Nucleus accumbens (tissue), 56 donors: ENCODE results near the gene HEPHL1.
"Not testable (repeated sequence)": the region's sequence is repeated elsewhere in the genome, so short reads cannot be mapped to it uniquely, and the experiment has no call there.

ENCODE experiments used
- DNase-seq, 56 donors: peaks; one replicate each; lab custom pipeline; 2025; lab: John Stamatoyannopoulos, UW

HEPHL1 gene, protein sequence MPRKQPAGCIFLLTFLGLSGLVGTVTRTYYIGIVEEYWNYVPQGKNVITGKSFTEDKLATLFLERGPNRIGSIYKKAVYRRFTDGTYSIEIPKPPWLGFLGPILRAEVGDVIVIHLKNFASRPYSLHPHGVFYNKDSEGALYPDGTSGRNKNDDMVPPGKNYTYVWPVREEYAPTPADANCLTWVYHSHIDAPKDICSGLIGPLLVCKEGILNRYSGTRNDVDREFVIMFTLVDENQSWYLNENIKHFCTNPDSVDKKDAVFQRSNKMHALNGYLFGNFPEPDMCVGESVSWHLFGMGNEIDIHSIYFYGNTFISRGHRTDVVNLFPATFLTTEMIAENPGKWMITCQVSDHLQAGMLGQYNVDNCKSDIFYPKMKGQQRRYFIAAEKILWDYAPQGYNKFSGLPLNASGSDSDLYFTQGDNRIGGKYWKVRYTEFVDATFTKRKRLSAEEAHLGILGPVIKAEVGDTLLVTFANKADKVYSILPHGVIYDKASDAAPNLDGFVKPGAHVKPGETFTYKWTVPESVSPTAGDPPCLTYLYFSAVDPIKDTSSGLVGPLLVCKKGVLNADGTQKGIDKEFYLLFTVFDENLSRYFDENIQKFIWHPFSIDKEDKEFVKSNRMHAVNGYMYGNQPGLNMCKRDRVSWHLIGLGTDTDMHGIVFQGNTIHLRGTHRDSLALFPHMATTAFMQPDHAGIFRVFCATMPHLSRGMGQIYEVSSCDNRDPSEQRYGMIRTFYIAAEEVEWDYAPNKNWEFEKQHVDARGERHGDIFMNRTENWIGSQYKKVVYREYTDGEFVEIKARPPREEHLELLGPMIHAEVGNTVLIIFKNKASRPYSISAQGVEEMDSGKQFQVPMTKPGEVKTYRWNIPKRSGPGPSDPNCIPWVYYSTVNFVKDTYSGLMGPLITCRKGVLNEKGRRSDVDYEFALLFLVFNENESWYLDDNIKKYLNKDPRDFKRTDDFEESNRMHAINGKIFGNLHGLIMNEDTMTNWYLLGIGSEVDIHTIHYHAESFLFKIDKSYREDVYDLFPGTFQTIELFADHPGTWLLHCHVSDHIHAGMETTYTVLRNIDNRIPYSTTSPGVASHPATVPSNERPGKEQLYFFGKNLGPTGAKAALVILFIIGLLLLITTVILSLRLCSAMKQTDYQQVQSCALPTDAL

DNA sequence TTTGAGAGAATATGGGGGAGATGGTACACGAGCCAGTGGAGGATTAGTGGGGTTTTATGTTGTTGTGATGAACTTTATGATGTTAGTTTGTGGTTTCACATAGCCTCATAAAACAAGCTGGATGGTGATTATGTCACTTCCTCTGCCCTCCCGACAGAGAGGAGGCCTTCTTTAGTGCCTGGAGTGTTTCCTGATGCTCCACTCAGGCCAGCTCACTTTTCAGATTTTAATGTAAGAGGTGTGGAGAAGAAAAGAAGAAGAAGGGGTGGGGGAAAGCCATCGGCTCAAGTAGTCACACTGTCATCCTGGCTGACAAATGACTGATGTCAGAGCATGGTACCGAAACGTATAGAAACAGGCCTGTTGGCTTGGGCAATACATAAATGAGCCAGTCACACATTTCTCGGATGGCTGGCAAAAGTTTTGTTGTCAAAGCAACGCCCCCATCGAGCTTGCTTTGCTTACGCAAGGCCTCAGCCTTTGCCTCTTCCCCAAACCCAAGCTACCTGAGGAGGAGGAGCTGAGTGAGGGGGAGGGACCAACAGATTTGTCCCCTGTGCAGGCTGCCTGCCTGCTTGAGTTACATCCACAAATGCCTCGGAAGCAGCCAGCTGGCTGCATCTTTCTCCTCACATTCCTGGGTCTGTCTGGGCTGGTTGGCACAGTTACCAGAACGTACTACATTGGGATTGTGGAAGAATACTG, at the start of gene HEPHL1:
TSS of gene HEPHL1 (plus strand) at position 578 of the 705 bp plus-strand sequence. CDS start at position 593, 15 bp downstream.
- DNase-seq, result no peak

DNA sequence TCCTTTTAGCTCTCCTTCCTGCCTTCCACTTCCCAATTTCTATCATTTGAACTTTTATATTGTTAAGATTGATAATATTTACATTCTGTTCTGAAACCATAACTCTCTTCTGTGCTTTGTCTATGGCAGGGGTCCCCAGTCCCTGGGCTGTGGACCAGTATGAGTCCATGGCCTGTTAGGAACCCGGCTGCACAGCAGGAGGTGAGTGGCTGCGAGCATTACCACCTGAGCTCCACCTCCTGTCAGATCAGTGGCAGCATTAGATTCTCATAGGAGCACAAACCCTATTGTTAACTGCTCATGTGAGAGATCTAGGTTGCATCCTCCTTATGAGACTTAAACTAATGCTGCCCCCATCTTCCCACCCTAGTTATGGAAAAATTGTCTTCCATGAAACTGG, 48.4 kb upstream of the HEPHL1 start:
- no peak for DNase-seq

DNA sequence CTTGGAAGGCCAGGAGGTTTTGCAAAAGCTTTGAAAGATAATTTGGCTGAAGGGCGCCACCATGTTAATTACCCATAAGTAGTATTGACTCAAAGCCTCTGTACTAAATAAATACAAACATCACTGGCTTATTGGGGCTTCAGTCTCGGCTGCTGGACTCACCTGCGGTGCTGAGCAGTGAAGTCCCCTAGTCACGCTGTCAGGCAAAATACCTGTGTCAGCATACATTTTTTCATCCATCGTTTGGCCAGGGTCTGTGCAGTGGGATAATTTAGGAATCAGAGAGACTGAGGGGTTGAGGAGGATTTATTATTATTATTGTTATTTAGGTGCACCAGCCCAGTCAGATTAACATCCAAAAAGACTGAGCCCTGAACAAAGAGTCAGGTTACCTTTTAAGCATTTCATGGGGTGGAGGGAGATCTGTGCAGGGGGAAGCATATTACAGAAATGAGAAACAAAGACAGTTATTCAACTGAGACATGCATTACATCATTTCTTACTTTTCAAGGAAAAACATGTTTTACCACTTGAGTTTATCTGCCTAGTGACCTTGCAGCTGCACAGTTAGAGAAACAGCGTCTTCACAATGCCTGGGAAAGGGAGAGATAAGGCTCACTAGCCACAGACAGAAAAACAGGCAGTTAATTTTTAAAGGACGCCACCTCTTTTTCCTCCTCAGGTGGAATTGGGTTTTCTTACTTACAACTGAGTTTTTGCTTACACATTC, 47.7 kb upstream of the HEPHL1 start:
- DNase-seq, result not testable (repeated sequence)

DNA sequence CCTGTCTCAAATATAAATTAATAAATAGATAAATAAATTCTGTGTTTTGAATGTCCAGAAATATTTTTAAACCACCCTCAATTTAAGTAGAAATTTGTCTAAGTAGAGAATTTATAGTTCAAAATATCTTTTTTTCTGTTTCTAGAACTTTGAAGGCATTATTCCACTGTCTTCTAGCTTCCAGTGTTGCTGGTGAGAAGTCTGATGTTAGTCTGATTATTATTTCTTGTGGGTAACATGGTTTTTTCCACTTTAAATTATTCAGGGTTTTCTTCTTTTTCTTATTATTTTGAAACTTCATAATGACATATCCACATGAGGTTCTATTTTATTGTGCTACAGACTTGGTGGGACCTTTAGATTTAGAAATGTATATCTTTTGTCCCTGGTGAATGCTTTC, 46.4 kb upstream of the HEPHL1 start:
- no peak for DNase-seq

DNA sequence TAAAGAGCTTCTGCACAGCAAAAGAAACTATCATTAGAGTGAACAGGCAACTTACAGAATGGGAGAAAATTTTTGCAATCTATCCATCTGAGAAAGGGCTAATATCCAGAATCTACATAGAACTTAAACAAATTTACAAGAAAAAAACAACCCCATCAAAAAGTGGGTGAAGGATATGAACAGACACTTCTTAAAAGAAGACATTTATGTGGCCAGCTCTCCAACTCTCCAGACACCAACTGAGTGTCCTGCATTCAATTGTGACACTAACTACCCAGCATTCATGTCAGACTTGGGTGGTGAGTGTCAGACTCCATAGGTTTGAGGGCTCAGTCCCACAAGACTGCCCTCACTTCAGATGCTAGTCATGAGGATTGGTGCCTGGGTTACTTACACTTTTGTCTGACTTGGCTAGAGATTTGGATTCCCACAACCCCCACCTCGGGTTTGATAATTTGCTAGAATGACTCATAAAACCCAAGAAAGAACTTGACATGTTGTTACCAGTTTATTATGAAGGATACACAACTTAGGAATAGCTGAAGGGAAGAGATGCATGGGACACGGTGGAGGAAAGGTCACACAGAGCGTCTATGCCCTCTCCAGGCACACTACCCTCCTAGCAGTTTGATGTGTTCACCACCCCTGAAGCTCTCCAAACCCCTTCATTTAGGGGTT, 44.4 kb upstream of the HEPHL1 start:
- not testable (repeated sequence) for DNase-seq

DNA sequence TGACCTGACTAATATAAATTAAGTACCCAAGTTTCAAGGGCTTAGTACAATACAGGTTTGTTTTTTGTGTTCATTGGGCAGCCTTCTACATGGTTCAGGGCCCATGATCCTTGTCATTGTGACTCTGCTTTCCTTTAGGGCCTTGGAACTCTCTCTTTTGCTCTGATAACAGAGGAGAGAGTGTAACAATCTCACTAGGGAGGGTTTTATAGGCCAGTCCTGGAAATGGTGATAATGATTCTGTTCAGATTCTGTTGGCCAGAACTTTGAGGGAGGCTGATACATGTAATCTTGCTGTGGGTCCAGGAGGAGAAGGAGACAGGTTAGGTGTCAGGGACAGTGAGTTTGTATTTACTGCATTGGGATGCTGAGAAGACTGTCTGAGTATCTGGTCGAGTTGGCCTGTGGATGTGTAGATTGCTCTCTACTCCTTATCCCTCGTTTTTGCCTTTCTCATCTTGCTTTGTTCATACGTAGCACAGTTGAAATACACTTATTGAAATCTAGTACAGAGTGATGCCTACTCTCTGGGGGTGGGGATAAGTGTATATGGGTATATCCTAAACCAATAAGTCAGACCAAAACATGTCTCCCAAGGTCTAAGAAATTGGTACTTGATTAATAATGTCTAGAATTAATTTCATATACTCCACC, 37.5 kb upstream of the HEPHL1 start:
- DNase-seq, result no peak

DNA sequence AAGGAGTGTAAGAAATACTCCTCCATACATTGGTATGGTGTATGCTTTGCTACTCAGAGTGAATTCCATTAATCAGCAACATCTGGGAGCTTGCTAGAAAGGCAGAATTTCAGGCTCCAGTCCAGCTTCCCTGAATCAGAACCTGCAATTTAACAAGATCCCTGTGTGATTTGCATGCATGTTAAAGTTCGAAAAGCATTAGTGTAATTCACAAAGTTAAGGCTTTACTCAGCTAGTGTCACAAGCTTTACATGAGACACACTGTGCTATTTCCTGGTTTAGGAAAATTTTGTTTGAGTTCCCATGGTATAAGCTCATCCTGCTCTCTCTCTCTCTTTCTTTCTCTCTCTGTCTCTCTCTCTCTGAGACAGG, 37.0 kb upstream of the HEPHL1 start:
- no peak for DNase-seq

DNA sequence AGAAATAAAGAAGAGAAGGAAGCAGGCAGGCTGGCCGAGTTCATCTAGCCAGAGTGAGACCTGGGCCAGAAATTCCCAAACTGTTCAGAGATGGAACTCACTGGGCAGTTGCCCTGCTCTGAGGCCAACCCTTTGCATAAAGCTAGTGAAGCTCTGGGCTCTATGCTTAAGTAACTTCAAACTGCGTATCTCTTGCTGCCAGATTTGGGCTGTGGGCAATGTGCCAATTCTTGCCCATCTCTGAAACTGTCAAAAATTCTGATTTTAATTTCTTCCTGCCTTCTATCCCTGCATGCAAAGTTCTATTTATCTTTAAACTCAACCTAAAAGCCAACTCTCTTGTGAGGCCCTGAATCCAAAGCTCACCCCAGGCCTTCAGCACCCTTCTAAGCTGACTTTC, 36.2 kb upstream of the HEPHL1 start:
- no peak for DNase-seq

DNA sequence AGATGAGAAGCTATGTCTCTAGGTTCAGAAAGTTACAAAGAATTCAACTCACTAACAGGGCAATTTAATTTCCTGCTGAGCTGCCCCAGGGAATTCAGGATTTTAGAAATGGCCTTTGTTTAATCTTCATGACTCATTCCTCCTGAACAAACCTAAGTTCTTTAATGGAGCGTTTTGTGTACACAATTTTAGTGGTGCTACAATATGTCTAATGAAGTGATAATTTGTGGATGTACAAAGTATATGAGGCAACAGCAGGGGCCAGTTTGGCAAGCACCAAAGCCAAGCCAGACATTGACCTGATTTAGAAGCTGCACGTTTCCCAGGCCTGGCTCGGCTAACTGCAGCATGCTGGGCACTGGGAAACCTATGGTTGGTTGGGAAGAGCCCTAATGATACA, 34.4 kb upstream of the HEPHL1 start:
- DNase-seq, result no peak

DNA sequence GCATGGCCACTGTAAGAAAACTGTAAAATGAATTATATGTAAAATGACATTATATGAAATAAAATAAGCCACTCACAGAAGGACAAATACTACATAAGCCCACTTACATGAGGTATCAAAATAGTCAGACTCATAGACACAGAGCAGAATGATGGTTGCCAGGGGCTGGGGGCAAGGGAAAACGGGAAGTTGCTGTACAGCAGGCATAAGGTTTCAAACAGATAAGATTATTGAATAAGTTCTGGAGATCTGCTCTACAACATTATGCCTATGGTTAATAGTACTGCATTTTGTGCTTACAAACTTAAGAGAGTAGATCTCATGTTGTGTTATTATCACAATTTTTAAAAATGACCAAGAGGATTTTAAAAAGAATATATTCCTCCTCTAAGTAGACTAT, 32.7 kb upstream of the HEPHL1 start:
- no peak for DNase-seq

DNA sequence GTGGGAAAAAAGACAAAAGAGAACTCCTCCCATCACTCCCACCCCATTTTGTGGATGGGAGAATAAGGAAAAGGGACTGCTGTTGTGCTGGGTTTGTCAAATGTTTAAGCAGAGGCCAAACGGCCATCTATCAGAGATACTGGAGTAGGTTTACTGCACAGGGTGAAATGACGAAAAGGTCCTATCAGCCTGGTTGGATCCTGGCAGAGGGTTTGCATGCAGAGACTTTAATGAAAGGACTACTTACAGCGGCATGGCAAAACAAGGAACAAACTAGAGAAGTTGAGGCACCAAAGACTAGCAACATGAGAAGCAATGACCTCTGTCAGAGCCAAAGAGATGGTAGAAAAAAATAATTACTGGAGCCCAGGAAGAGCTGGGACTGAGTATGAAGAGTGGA, 32.2 kb upstream of the HEPHL1 start:
- DNase-seq, result no peak

DNA sequence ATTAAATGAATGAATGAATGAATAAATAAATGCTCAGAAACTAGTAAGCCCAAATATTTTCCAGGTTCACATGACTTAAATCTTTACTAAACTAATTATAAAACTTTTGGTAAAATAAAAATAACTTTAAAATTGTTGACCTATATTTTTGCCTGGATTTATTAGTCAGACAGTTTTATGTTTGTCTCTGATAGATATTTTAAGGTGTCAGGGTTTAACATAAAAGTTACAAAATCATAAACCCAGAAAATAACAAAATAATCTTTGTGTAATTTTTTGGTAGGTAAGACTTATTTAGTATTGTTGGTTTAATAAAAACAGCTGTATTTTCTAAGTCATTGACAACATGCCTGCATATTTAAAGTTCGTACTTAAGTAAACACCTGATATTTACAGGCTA, 27.4 kb upstream of the HEPHL1 start:
- DNase-seq, result no peak

DNA sequence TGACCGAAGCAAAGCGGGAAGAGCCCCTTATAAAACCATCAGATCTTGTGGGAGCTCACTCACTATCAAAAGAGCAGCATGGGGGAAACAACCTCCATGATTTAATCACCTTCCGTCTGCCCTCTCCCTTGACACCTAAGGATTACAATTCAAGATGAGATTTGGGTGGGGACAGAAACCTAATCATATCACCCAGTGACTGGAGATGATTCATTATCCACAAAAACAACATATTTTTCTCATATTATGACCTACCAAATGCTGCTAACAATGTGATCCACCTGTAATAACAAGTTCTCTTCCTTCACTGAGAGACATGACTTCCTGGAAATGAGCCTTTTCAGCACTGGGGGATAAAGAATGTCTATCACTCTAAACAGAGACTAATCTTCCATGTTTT, 23.4 kb upstream of the HEPHL1 start:
- no peak for DNase-seq

DNA sequence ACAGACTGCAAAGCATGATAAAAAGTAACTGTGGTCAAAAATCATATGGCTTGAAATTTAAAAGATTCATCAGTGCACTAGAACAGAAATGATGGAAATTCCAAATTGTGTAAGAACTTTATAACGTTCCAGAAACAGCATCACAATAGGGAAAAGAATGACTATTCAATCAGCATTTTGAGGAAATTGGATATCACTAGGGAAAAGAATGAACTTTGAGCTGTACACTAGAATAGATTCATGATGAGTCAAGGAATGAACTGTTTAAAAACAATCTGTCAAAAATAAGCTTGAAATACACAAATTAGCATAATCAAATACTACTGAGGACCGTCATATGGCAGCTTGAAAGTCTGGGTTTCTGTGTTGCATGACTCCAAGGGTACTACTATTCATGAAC, 20.5 kb upstream of the HEPHL1 start:
- DNase-seq, result no peak

DNA sequence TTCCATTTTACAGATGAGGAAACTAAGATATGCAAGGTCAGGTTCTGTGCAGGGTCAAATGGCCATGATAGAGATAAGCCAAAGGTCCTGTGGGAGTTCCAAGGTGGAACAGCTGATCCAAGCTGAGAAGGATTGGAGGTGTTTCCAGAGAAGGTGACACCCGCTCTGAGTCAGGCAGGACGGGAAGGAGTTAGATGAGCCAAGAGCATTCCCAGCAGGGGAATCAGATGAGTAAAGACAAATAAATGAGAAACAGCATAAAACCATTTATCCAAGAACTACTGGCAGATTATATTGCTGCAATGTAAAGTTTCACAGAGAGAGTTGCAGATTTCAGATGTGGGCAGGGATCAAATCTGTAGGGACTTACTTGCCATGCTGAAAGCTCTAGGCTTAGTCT, 18.9 kb upstream of the HEPHL1 start:
- no peak for DNase-seq

DNA sequence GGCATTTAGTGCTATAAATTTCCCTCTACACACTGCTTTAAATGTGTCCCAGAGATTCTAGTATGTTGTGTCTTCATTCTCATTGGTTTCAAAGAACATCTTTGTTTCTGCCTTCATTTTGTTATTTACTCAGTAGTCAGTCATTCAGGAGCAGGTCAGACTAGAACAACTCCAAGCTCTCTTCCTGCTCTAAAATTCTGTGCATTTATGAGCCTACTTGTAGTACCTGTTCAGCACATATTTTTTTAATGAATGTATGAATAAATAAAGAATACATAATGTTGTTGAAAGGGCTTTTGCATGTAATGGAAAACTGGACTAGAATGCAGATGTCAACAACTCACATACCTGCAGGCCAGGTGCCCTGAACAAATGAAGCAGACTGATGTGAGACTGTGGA, 13.7 kb upstream of the HEPHL1 start:
- DNase-seq, result no peak

DNA sequence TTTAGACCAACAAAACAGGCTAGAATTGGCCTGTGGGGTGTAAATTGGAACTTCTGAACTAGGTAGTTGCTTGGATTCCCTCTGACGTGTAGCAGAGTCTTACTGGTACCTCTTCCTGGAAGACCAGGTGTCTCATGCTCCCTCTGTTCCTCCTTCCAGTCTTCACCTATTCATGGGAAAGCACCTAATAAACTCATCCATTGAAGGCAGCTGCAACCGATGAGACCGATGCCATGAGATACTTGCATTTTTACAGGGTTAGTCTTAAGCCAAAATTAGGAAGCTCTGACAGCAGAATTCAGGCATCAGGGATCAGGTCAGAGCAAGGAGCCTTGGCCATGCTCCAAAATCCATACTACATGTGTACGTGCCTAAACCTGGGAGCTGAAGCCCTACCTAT, 13.2 kb upstream of the HEPHL1 start:
- DNase-seq, result no peak

DNA sequence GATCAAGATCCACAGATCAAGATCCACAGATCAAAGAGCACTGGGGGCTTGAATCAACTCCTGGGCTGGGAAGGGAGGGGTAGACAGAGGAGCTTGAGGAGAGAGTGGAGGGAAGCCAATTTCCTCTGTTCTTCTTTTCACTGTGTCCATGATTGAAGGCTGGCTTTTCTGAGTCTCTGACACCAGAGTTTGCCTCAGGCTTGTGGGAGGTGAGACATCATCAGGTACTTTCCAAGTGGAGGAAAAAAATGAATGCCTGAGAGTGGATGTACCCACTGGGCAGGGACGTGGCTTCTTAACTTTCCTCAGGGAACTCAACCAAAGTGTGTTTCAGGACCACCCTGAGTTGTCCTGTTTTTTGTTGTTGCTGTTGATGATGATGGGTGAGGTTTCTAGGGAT, 11.0 kb upstream of the HEPHL1 start:
- DNase-seq, result no peak

DNA sequence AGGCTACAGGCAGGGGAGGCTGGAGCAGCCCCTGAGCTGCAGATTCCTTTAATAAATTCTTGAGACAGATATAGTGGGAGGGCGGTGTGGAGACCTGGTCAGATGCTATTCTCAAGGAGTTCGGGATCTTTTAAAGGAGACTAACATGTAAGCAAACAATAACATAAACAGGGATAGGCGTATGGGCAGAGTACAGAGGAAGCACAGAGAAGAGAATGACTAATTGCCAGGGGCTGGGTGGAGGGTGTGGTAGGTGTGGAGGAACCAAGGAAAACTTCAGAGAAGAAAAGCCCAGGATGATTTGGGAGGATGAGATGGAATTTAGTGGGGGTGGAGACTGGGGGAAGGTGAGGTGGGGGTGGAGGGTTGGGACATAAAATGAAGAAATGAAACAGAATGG, 9.7 kb upstream of the HEPHL1 start:
- DNase-seq, result no peak
